ENCODE data around the gene DYNC2LI1.

DYNC2LI1 gene

GRCh38 chr2:43851011-43851980 is 77.5 kb downstream of the DYNC2LI1 start:
- DNase-seq, result no peak

- DNase-seq, result no peak
Observed at GRCh38 chr2:43852196-43852730, 78.4 kb downstream of the DYNC2LI1 start.

- DNase-seq, result no peak
Observed at GRCh38 chr2:43853141-43854081, 79.6 kb downstream of the DYNC2LI1 start.

- no peak for DNase-seq
Observed at GRCh38 chr2:43854671-43855070, 80.8 kb downstream of the DYNC2LI1 start.

GRCh38 chr2:43855292-43855691 is 81.5 kb downstream of the DYNC2LI1 start:
- DNase-seq, result no peak

Measured in suppressor macrophage treated with lipopolysaccharide for 4 hours (primary cell).